ENCODE measurements around the gene SELENON. TPM values are rescaled to one million over a fixed set of nuclear protein-coding genes. Genes with fewer than 3 reads are reported as not detected.
A peak's percentile ranks its signal among the peaks of the same experiment; 100 is the strongest.

The SELENON gene
- total RNA-seq, 1 donor = 39.3 TPM

DNA sequence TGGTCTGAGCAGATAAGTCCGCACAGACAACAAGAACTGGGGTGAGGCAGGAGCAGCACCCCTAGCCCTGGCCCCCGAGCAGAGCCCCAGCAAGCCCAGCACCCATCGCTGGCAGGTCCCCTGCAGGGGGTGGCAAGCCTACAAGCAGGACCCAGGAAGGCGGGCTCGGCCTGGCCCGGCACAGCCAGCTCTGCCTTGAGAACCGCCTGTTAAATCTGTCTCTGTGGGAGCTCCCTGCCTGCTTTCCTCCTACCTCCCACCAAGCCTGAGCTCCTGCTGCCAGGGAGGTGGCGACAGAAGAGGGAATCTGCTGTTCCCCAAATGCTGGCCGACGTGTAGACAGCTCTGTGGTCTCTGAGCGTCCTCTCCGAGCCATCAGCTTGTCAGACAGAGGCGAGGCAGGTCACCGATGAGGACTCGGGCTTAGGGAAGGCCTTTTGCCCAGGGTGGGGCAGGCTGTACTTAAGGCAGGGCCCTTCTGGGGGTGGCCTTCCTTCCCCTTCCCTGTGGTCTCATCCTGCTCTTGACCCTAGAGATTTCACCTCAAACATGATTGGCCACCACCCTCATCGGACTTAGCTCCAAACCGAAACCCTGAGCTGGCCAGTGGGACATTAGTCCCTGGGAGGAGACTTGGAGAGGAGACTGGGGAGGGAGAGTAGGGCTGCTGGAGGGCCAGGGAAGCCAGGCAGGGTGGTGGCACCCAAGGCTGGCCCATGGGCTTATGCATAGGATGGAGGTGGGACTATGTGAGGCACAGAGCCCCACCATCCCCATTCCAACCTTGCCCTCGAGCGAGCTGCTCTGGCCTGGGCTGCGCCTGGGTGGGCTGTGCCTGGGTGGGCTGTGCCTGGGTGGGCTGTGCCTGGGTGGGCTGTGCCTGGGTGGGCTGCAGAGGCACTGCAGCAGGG is 7.7 kb downstream of the SELENON start:
- no peak for DNase-seq (ENCODE audit: low read depth in 2 of 3, low spot score in 2 of 3)

GRCh38 chr1:25808481-25809244 is 8.7 kb downstream of the SELENON start:
- no peak for DNase-seq (ENCODE audit: low read depth in 2 of 3, low spot score in 2 of 3)

DNA sequence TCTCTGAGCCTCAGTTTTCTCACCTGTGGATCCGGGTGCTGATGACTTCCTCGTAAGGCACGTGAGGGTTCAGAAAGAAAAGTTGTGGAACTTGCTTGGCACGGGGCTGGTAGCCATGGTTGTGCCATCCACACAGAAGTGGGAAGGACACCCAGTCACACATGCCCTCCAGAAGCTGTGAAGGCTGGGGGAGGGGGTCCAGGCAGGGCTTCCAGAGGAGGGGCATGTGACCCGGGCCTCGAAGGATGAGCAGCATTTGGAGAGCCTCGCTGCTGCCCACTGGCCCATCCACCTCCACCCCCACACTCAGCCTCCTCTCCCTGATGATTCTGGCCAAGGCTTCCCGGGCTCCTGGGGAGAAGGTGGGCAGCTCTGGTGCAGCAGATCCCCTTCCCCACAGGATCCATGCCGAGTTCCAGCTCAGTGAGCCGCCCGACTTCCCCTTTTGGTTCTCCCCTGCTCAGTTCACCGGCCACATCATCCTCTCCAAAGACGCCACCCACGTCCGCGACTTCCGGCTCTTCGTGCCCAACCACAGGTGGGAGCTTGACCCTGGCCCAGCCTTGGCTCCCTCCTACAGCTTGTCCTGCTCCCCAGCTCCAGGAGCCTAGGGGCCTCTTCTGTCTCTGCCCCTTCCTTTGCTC is 9.4 kb downstream of the SELENON start:
- peak in 1 of 3 donors; percentile 27 for DNase-seq (ENCODE audit: low read depth in 2 of 3, low spot score in 2 of 3)

DNA sequence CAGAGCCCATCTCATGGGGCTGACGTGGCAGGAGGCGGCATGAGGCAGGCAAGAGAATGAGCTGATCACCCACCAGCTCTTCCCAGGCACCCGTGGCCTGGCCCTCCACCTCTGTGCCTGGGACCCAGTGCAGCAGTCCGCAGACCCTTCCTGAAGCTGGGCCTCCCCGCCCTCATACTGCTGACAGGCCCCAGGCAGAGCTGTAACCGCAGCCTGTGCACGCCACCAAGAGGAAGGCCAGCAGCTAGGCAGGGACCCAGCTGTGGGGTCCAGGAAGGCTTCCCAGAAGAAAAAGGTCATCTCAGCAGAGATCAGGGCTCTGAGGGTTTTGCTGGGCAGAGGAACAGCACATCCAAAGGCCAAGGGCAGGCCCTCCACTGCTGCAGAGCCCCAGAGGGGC is 9.9 kb downstream of the SELENON start:
- DNase-seq (ENCODE audit: low read depth in 2 of 3, low spot score in 2 of 3) = no peak

DNA sequence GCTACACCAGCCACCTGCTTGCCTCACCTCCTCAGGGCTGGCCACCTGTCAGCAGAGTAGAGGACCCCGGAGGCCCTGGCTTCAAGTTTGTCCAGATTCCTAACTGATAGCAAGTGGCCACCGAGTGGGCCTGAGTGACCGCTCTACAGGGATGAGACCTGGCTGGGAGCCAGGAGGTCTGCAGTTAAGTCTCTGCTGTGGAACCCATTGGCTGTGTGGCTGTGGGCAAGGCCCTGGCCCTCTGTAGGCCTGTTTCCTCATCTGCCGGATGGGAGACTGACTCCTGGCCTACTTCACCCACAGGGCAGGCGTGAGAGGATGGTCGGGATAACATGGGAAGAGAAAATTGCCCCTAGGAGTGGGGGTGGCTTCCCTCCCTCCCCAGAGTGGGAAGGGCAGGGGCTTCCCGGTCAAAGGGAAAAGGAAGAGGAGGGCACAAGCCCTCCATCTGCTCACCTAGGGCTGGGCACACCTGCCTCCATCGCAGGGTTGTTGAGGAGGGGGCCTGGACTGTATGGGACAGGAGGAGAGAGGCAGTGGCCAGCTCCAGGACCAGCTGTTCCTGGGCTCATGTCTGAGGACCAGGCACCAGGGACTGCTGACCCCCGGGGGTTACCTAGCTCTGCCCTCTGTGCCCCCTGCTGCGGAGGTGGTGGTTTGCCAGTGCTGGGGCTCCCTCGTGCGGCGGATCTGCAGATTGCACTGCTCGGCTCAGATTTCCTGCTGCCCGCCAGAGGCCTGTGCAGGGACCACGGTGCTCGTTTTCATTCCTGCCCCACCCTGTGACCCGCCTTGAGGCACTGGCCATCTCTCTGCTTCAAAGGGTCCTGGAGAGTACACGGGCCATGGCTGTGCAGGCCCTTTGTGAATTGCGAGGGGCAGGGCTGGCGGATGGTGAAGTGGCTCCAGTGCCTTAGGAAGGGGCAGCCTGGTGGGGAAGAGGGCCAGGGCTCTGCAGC is 10.6 kb downstream of the SELENON start:
- peak; percentile 54 to 68 (median 65) for DNase-seq (ENCODE audit: low read depth in 2 of 3, low spot score in 2 of 3)

GRCh38 chr1:25811384-25812082 is 11.5 kb downstream of the SELENON start:
- DNase-seq (ENCODE audit: low read depth in 2 of 3, low spot score in 2 of 3) = no peak

GRCh38 chr1:25813071-25813733 is 13.2 kb downstream of the SELENON start:
- DNase-seq (ENCODE audit: low read depth in 2 of 3, low spot score in 2 of 3) = no peak

- DNase-seq (ENCODE audit: low read depth in 2 of 3, low spot score in 2 of 3) = no peak
Observed at GRCh38 chr1:25813734-25814471, 13.9 kb downstream of the SELENON start.

DNA sequence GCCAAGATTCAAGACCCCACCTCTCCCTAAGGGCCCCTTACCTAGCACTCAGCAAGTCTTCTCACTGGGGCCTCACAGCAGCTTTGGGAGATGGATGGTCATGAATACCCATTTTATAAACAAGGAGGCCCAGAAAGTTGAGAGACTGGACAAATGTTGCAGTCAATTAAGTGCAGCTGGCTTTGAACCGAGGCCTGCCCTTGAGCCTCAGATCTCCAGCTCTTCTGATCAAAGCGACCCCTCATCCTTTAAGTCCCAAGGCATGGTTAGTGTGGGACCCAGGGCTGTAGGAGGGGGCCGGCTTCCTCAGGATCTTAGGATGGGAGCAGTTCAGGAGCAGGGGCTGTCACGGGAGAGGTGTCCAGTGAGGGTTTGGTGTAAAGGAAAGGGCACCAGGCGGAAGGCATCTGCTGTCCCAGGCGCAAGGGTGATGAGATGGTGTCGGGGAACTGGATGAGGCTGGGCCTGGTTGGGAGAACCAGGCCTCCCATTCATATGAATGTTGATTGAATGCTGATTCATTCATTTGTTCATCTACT is 14.6 kb downstream of the SELENON start:
- no peak for DNase-seq (ENCODE audit: low read depth in 2 of 3, low spot score in 2 of 3)

- no peak for DNase-seq (ENCODE audit: low read depth in 2 of 3, low spot score in 2 of 3)
Observed at GRCh38 chr1:25815208-25816111, 15.5 kb downstream of the SELENON start.

DNA sequence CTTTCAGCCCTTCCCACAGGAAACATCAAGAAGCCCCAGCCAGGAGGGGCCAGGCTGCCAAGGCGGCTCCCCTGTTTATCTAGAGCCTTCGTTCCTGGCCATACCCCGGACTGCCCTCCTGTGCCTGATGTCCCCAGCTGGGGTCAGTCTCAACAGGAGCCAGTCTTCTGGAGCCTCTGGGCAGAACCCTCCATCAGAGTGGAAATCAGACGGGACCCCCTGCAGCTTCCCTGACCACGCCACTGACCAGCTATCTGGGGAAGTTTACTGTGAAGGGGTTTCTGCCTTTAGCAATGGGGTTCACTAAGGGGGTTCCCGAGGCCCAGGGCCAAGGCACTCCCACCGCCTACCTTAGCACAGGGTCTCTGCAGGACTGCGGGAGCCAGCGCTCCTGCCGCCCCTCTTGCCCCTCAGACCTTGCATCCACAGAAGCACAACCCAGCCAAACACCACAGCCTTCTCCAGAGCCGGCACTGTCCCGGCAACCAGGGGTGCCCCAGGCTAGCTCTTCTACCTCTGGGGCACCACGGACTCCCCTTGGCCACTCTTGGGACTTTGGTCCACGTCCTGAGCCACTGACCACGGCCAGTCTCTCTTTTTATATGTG is 16.2 kb downstream of the SELENON start:
- no peak for DNase-seq (ENCODE audit: low read depth in 2 of 3, low spot score in 2 of 3)

GRCh38 chr1:25817840-25818501 is 18.0 kb downstream of the SELENON start:
- no peak for DNase-seq (ENCODE audit: low read depth in 2 of 3, low spot score in 2 of 3)

DNA sequence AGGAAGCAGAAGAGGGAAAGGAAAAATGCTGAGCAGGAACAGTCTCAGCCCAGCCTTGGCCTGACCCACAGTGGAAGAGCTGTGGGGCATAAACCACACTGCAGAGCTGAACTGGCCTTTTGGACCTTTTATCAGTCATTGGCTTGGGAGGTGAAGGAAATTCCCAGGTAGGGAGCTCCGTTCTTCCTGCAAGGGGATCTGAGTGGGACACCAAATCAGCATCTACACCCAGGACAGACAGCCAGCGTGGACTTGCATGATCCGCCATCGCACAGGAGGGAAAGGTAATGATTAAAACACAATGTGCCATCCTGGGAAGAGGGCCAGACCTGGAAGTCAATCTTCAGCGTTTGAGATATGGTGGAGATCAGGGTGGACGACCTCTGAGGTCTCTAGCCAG is 18.6 kb downstream of the SELENON start:
- no peak for DNase-seq (ENCODE audit: low read depth in 2 of 3, low spot score in 2 of 3)

GRCh38 chr1:25819491-25820246 is 19.7 kb downstream of the SELENON start, which contains the start of gene MTFR1L:
MTFR1L (plus strand) TSS chr1:25819954; CDS start chr1:25823105, 3,151 bp downstream.
- peak; percentile 82 to 89 (median 87) for DNase-seq (ENCODE audit: low read depth in 2 of 3, low spot score in 2 of 3)

All from hematopoietic multipotent progenitor cell (in vitro differentiated cells).